HG03159 (cell line): ENCODE data around the gene ZNF438.
"Not testable (repeated sequence)": the region's sequence is repeated elsewhere in the genome, so short reads cannot be mapped to it uniquely, and the experiment has no call there.

Experiments
- ATAC-seq: cut with Tn5 transposase; IDR thresholded peaks from one replicate; pipeline ENCODE4 v1.9.1; 2021; ENCODE audit warnings: mild to moderate bottlenecking, moderate library complexity; ENCODE audit not compliant: unreplicated experiment

Gene ZNF438

GRCh38 chr10:30990351-30990750, 41.3 kb downstream of the ZNF438 start:
- no peak for ATAC-seq

- no peak for ATAC-seq
Observed at GRCh38 chr10:30988831-30989435, 42.7 kb downstream of the ZNF438 start.

GRCh38 chr10:30987463-30987862, 44.2 kb downstream of the ZNF438 start:
- ATAC-seq, result no peak

- no peak for ATAC-seq
Observed at GRCh38 chr10:30986053-30986555, 45.6 kb downstream of the ZNF438 start.

GRCh38 chr10:30985512-30985911, 46.2 kb downstream of the ZNF438 start:
- no peak for ATAC-seq

GRCh38 chr10:30984563-30985328, 46.9 kb downstream of the ZNF438 start:
- ATAC-seq, result no peak

- ATAC-seq, result not testable (repeated sequence)
Observed at GRCh38 chr10:30983209-30983608, 48.5 kb downstream of the ZNF438 start.

GRCh38 chr10:30980951-30981616, 50.6 kb downstream of the ZNF438 start:
- no peak for ATAC-seq

- no peak for ATAC-seq
Observed at GRCh38 chr10:30979956-30980355, 51.7 kb downstream of the ZNF438 start.

- no peak for ATAC-seq
Observed at GRCh38 chr10:30978843-30979242, 52.8 kb downstream of the ZNF438 start.

- no peak for ATAC-seq
Observed at GRCh38 chr10:30977385-30977784, 54.3 kb downstream of the ZNF438 start.

GRCh38 chr10:30974773-30975415, 56.8 kb downstream of the ZNF438 start:
- ATAC-seq, result no peak

- ATAC-seq, result no peak
Observed at GRCh38 chr10:30974355-30974754, 57.3 kb downstream of the ZNF438 start.

GRCh38 chr10:30973737-30974136, 57.9 kb downstream of the ZNF438 start:
- no peak for ATAC-seq

GRCh38 chr10:30970760-30971460, 60.8 kb downstream of the ZNF438 start:
- ATAC-seq, result no peak

GRCh38 chr10:30968711-30969110, 63.0 kb downstream of the ZNF438 start:
- no peak for ATAC-seq

GRCh38 chr10:30967650-30968410, 63.8 kb downstream of the ZNF438 start:
- ATAC-seq, result no peak

GRCh38 chr10:30963992-30964930, 67.4 kb downstream of the ZNF438 start:
- ATAC-seq, result no peak

GRCh38 chr10:30962522-30962921, 69.1 kb downstream of the ZNF438 start:
- ATAC-seq, result no peak
